Mesenteric fat pad (tissue), 1 donor: ENCODE results near the gene PLBD1. TPM values are rescaled to one million over a fixed set of nuclear protein-coding genes. Genes with fewer than 3 reads are reported as not detected.

Experiments
- DNase-seq: peaks from one replicate; pipeline ENCODE4 v3.0.0-alpha.2; 2020; ENCODE audit warnings: low spot score
- total RNA-seq: library from RNA; stranded (reverse); fragmentation: NEBNext Ultra II Directional; extraction: Animal tissue kit (Norgen Biotek cat#: 25700); gene quantifications from one replicate; pipeline ENCODE4 v1.2.1, GENCODE V29; 2021
- donor health status: DM: yes; HTN: yes; CAD: no.

The PLBD1 gene
- total RNA-seq, 1 donor from 2014 or later = 35.7 TPM

- no peak for DNase-seq
These were observed 2.5 kb upstream of the PLBD1 start for GRCh38 chr12:14570231-14570630.

GRCh38 chr12:14564336-14564959, 3.2 kb downstream of the PLBD1 start:
- no peak for DNase-seq

- no peak for DNase-seq
These were observed 4.6 kb downstream of the PLBD1 start for GRCh38 chr12:14563046-14563445.

- DNase-seq = no peak
These were observed 5.4 kb downstream of the PLBD1 start for GRCh38 chr12:14562279-14562678.

GRCh38 chr12:14561677-14562238, 5.9 kb downstream of the PLBD1 start:
- DNase-seq = no peak

GRCh38 chr12:14560904-14561574, 6.6 kb downstream of the PLBD1 start:
- no peak for DNase-seq

- no peak for DNase-seq
These were observed 9.2 kb downstream of the PLBD1 start for GRCh38 chr12:14558473-14558959.

- DNase-seq = no peak
These were observed 9.7 kb downstream of the PLBD1 start for GRCh38 chr12:14557966-14558365.

- DNase-seq = no peak
These were observed 13.2 kb downstream of the PLBD1 start for GRCh38 chr12:14554281-14555007.

- DNase-seq = no peak
These were observed 19.1 kb downstream of the PLBD1 start for GRCh38 chr12:14548609-14549008.

GRCh38 chr12:14547571-14547970, 20.1 kb downstream of the PLBD1 start:
- DNase-seq = no peak

GRCh38 chr12:14545144-14546124, 22.2 kb downstream of the PLBD1 start:
- DNase-seq = no peak

GRCh38 chr12:14540801-14541462, 26.8 kb downstream of the PLBD1 start:
- DNase-seq = no peak

GRCh38 chr12:14537088-14537487, 30.6 kb downstream of the PLBD1 start:
- no peak for DNase-seq

GRCh38 chr12:14532152-14532551, 35.5 kb downstream of the PLBD1 start:
- no peak for DNase-seq

- no peak for DNase-seq
These were observed 41.7 kb downstream of the PLBD1 start for GRCh38 chr12:14525964-14526363.

GRCh38 chr12:14521822-14522221, 45.9 kb downstream of the PLBD1 start:
- no peak for DNase-seq

GRCh38 chr12:14514946-14515345, 52.7 kb downstream of the PLBD1 start:
- DNase-seq = no peak

- no peak for DNase-seq
These were observed 53.4 kb downstream of the PLBD1 start for GRCh38 chr12:14514154-14514842.

GRCh38 chr12:14510574-14510973, 57.1 kb downstream of the PLBD1 start:
- DNase-seq = no peak
